Measurements from ENCODE around the gene KLHL29. TPM values are rescaled to one million over a fixed set of nuclear protein-coding genes. Genes with fewer than 3 reads are reported as not detected.

KLHL29 gene
- total and polyA plus RNA-seq, 10 donors, result 1.5 to 30.5 (median 9.4) TPM

DNA sequence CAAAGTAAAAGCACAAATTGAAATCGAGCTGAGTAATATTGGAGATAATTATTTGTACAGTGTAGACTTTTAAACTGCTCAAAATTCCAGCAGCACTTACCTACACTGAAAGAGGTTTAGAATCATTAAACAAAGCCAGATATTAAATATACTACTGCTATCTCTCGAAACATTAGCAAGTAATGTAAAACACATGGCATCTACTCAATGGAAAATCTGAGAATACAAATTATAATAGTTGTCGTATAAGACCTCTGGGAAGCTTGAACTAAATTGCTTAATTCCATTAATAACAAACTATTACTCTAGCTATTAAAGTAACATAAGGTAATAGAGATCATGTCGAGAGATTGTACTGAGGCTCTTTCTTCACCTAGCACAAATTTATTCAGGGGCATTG is 108.9 kb downstream of the KLHL29 start:
- TF ChIP-seq POLR2AphosphoS5 (IDR thresholded peaks at IDR 0.05) (no peak), POLR2A (IDR thresholded peaks at IDR 0.05) (no peak)
- TF ChIP-seq, protein P1, sequence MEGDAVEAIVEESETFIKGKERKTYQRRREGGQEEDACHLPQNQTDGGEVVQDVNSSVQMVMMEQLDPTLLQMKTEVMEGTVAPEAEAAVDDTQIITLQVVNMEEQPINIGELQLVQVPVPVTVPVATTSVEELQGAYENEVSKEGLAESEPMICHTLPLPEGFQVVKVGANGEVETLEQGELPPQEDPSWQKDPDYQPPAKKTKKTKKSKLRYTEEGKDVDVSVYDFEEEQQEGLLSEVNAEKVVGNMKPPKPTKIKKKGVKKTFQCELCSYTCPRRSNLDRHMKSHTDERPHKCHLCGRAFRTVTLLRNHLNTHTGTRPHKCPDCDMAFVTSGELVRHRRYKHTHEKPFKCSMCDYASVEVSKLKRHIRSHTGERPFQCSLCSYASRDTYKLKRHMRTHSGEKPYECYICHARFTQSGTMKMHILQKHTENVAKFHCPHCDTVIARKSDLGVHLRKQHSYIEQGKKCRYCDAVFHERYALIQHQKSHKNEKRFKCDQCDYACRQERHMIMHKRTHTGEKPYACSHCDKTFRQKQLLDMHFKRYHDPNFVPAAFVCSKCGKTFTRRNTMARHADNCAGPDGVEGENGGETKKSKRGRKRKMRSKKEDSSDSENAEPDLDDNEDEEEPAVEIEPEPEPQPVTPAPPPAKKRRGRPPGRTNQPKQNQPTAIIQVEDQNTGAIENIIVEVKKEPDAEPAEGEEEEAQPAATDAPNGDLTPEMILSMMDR (IDR thresholded peaks at IDR 0.05 in 8 of 11, conservative IDR thresholded peaks at IDR 0.05 in 3 of 11), result no peak
- Histone ChIP-seq H3K4me1 (peaks cover 0 to 22% (median 8%) of the 10 kb centered on the region in 6 donors), H3K9me3 (no peaks in the 10 kb centered on the region), H3K27me3 (replicated peaks in 1 of 7) (peaks cover 0 to 27% (median 0%) of the 10 kb centered on the region in 7 donors), H3K4me3 (no peak overlapping the region), H3K36me3 (no peaks in the 10 kb centered on the region), H3K27ac (no peak overlapping the region)
- no peak for DNase-seq
- WGBS, 5 donors, result 84 to 94% (median 88%) methylated on average over 4 of the region's 4 CpGs
- intact Hi-C loops (cut with DNase I; ENCODE audit: low total_unique reads), result no loop called here

DNA sequence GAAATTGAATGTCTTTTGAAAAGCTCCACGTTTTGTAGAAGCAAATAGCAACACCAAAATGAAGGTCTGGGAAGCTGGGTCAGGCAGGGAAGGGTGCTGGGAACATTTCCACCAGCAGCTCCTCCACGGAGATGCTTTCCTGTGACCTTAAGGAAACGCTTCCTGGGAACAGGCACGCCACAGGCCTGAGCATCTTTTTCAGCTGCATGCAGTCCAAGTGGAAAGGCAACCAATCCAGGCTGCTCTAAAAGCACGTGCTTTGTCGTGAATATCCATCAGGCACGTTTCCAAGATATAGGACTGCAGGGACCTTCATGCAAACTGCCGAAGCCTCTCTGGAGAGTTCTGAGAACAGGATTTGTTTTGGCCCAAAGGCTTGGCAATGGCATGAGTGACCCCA is 109.3 kb downstream of the KLHL29 start:
- peaks cover 0 to 27% (median 0%) of the 10 kb centered on the region in 7 donors for H3K27me3 ChIP-seq (replicated peaks in 1 of 7)
- DNase-seq, result peak; percentile 21
- 57 to 77% (median 69%) methylated on average over 8 of the region's 8 CpGs for WGBS, 5 donors
- peaks cover 0 to 26% (median 9%) of the 10 kb centered on the region in 6 donors for H3K4me1 ChIP-seq
- no peak overlapping the region for H3K27ac ChIP-seq
- H3K36me3 ChIP-seq, result no peaks in the 10 kb centered on the region
- intact Hi-C loops (cut with DNase I; ENCODE audit: low total_unique reads), result no loop called here
- no peaks in the 10 kb centered on the region for H3K9me3 ChIP-seq
- TF ChIP-seq POLR2AphosphoS5 (IDR thresholded peaks at IDR 0.05), result no peak
- no peak for TF ChIP-seq POLR2A (IDR thresholded peaks at IDR 0.05)
- TF ChIP-seq, protein P1 (IDR thresholded peaks at IDR 0.05 in 8 of 11, conservative IDR thresholded peaks at IDR 0.05 in 3 of 11), result no peak
- no peak overlapping the region for H3K4me3 ChIP-seq

DNA sequence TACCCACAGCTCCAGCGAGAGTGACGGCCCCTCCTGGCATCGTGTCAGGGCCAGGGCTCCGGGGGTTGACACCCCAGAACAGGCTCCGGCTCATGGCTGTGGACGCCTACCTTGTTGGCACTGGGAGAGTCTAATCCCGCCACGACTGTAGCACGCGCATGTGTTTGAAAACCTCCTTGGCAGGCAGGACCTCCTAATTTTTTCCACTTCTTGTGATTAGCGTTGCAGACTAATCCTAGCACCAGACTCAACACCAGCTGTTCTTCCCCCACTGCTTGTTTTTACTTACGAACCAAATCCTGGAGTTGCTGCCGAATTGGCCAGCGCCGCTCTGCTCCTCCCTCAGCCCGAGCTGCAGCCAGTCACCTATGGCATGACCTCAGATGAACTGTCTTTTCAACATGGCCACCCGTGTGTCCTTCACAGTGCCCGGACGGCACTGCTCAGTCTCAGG is 110.7 kb downstream of the KLHL29 start:
- 84 to 93% (median 87%) methylated on average over 17 to 19 of the region's 19 CpGs for whole genome bisulfite sequencing, 5 donors
- peaks cover 0 to 28% (median 9%) of the 10 kb centered on the region in 6 donors for H3K4me1 ChIP-seq
- DNase-seq, result peak; percentile 67
- no peaks in the 10 kb centered on the region for H3K36me3 ChIP-seq
- peaks cover 0 to 27% (median 0%) of the 10 kb centered on the region in 7 donors for H3K27me3 ChIP-seq (replicated peaks in 1 of 7)
- no peak overlapping the region for H3K4me3 ChIP-seq
- TF ChIP-seq POLR2AphosphoS5 (IDR thresholded peaks at IDR 0.05) (no peak), POLR2A (IDR thresholded peaks at IDR 0.05) (no peak)
- TF ChIP-seq, protein P1 (IDR thresholded peaks at IDR 0.05 in 8 of 11, conservative IDR thresholded peaks at IDR 0.05 in 3 of 11), result no peak
- no peaks in the 10 kb centered on the region for H3K9me3 ChIP-seq
- intact Hi-C loops (cut with DNase I; ENCODE audit: low total_unique reads), result no loop called here
- no peak overlapping the region for H3K27ac ChIP-seq

DNA sequence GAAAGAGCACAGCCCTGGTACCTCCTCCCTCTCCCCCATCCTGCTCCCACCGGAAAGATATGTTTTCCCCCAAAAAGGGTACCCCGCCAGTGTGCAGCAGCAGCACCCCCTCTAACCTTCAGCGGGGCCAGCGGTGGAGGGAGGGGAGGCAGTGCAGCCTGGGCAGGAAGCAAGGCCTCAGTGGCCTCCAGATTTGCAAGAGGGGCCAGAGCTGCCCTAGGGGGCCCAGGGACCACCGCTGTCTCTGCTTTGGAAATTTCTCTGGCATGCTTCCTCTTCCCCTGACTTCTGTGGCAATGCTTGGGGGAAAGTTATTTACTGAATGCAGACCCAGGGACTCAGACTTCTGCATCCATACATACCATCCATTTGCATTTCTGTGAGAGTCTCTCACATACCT is 111.5 kb downstream of the KLHL29 start:
- intact Hi-C loops (cut with DNase I; ENCODE audit: low total_unique reads), result no loop called here
- Histone ChIP-seq H3K36me3 (no peaks in the 10 kb centered on the region), H3K27me3 (replicated peaks in 1 of 7) (peaks cover 0 to 27% (median 0%) of the 10 kb centered on the region in 7 donors), H3K4me1 (peaks cover 0 to 28% (median 9%) of the 10 kb centered on the region in 6 donors), H3K4me3 (no peak overlapping the region), H3K27ac (no peak overlapping the region), H3K9me3 (no peaks in the 10 kb centered on the region)
- DNase-seq, result peak; percentile 47
- TF ChIP-seq, protein P1 (IDR thresholded peaks at IDR 0.05 in 8 of 11, conservative IDR thresholded peaks at IDR 0.05 in 3 of 11), result no peak
- TF ChIP-seq POLR2AphosphoS5 (IDR thresholded peaks at IDR 0.05) (no peak), POLR2A (IDR thresholded peaks at IDR 0.05) (no peak)
- 42 to 59% (median 58%) methylated on average over 4 to 5 of the region's 5 CpGs for WGBS, 5 donors
